MCF 10A (cell line): ENCODE results near the gene OR52N2. TPM values are rescaled to one million over a fixed set of nuclear protein-coding genes. Genes with fewer than 3 reads are reported as not detected.

Source experiments
- BruUV-seq: library from RNA; stranded (reverse); fragments of 400-500 nt; replicated peaks from 2 replicates; lab custom pipeline; 2021; lab: Mats Ljungman, UMichigan
- CTCF ChIA-PET: fragments of 300-600 bp; sonication (Branson Sonifier 250); formaldehyde crosslinking; extraction: SDS; loops from one replicate; lab custom pipeline; 2021; ENCODE audit warnings: antibody characterized with exemption, inconsistent platforms; lab: Yijun Ruan, JAX
- POLR2A ChIA-PET: fragments of 300-600, 350-650 bp; sonication (Branson Sonifier 250); formaldehyde crosslinking; extraction: SDS; loops from one replicate; lab custom pipeline; 2020; ENCODE audit warnings: antibody characterized with exemption, inconsistent platforms; lab: Yijun Ruan, JAX
- DNase-seq: peaks from one replicate; pipeline ENCODE4 v3.0.0-alpha.2; 2018; ENCODE audit not compliant: unreplicated experiment
- H3K27ac Mint-ChIP-seq: one replicate; pipeline ENCODE4 v1.8.0; 2022; ENCODE audit warnings: mild to moderate bottlenecking, low read depth, mixed read lengths; ENCODE audit not compliant: unreplicated experiment
- H3K27me3 Mint-ChIP-seq: one replicate; pipeline ENCODE4 v1.8.0; 2022; ENCODE audit warnings: mixed read lengths; ENCODE audit not compliant: insufficient read depth, unreplicated experiment
- H3K36me3 Mint-ChIP-seq: one replicate; pipeline ENCODE4 v1.8.0; 2022; ENCODE audit warnings: mild to moderate bottlenecking, moderate library complexity, mixed read lengths; ENCODE audit not compliant: insufficient read depth, unreplicated experiment
- H3K4me1 Mint-ChIP-seq: one replicate; pipeline ENCODE4 v1.8.0; 2022; ENCODE audit warnings: mixed read lengths; ENCODE audit not compliant: insufficient read depth, unreplicated experiment
- H3K4me3 Mint-ChIP-seq: one replicate; pipeline ENCODE4 v1.8.0; 2022; ENCODE audit warnings: mild to moderate bottlenecking, moderate library complexity, mixed read lengths; ENCODE audit not compliant: unreplicated experiment
- H3K9me3 Mint-ChIP-seq: one replicate; pipeline ENCODE4 v1.8.0; 2022; ENCODE audit warnings: mixed read lengths; ENCODE audit not compliant: unreplicated experiment
- intact Hi-C: fragments of 100-400 bp; cut with micrococcal nuclease; formaldehyde crosslinking; loops from 2 replicates; pipeline ENCODE4 v1.14.1; 2022
- total RNA-seq: library from RNA; stranded (reverse); gene quantifications from 2 replicates; pipeline ENCODE4 v1.2.3, GENCODE V29; 2022
- TF ChIP-seq, protein P1 (sequence below): fragments of 200-600 bp; IDR thresholded peaks from one replicate; pipeline ENCODE4 v1.8.0; 2022; ENCODE audit warnings: antibody characterized with exemption, mild to moderate bottlenecking; ENCODE audit not compliant: unreplicated experiment

The OR52N2 gene
- total RNA-seq, 1 experiment from 2014 or later: not detected

DNA sequence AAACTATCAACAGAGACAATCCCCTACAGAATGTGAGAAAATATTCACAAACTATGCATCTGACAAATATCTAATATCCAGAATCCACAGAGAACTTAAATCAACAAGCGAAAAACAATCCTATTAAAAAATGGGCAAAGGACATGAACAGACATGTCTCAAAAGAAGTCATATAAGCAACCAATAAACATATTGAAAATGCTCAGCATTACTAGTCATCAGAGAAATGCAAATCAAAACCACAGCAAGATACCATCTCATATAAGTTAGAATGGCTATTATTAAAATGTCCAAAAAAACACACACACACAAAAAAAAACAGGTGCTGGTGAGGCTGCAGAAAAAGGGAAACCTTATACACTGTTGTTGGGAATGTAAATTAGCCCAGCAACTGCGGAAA is 57.1 kb downstream of the OR52N2 start:
- ChIA-PET POLR2A (no interaction called here), CTCF (interaction anchor here (0.7 kb wide), 1 partner anchor 19 kb away, joined by 3 read pairs; no protein-coding TSS in a partner anchor)
- H3K4me1 Mint-ChIP-seq: no peaks in the 10 kb centered on the region
- TF ChIP-seq, protein P1, sequence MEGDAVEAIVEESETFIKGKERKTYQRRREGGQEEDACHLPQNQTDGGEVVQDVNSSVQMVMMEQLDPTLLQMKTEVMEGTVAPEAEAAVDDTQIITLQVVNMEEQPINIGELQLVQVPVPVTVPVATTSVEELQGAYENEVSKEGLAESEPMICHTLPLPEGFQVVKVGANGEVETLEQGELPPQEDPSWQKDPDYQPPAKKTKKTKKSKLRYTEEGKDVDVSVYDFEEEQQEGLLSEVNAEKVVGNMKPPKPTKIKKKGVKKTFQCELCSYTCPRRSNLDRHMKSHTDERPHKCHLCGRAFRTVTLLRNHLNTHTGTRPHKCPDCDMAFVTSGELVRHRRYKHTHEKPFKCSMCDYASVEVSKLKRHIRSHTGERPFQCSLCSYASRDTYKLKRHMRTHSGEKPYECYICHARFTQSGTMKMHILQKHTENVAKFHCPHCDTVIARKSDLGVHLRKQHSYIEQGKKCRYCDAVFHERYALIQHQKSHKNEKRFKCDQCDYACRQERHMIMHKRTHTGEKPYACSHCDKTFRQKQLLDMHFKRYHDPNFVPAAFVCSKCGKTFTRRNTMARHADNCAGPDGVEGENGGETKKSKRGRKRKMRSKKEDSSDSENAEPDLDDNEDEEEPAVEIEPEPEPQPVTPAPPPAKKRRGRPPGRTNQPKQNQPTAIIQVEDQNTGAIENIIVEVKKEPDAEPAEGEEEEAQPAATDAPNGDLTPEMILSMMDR: no peak
- H3K4me3 Mint-ChIP-seq: no peak overlapping the region
- H3K9me3 Mint-ChIP-seq: no peaks in the 10 kb centered on the region
- no peak for DNase-seq
- peaks cover 13% of the 10 kb centered on the region for H3K27me3 Mint-ChIP-seq
- H3K27ac Mint-ChIP-seq: no peak overlapping the region
- H3K36me3 Mint-ChIP-seq: no peaks in the 10 kb centered on the region
- intact Hi-C loops: no loop called here
- BruUV-seq: no TSS peak

Other genes starting within 250 kb of the OR52N2 start
- gene OR52B6, start 228.0 kb upstream of the OR52N2 start, total RNA-seq: not detected in 2 replicates
- gene TRIM6, start 212.3 kb upstream of the OR52N2 start, total RNA-seq: 0.74 and 0.75 TPM in 2 replicates
- gene TRIM34, start 183.9 kb upstream of the OR52N2 start, total RNA-seq: 0.96 and 2.1 TPM in 2 replicates
- gene TRIM5, start 123.8 kb upstream of the OR52N2 start, total RNA-seq: 27.9 and 28.6 TPM in 2 replicates
- 24.1 and 26.0 TPM in 2 replicates for gene TRIM22, start 119.1 kb upstream of the OR52N2 start, total RNA-seq
- gene OR56B1, start 72.5 kb upstream of the OR52N2 start, total RNA-seq: not detected in 2 replicates
- gene OR52N4, start 54.7 kb upstream of the OR52N2 start, total RNA-seq: not detected in 2 replicates
- not detected in 2 replicates for gene OR52N5, start 25.6 kb upstream of the OR52N2 start, total RNA-seq
- not detected in 2 replicates for gene OR52N1, start 17.7 kb upstream of the OR52N2 start, total RNA-seq
- not detected in 2 replicates for gene OR52E6, start 33.0 kb downstream of the OR52N2 start, total RNA-seq
- gene OR52E8, start 48.8 kb downstream of the OR52N2 start, total RNA-seq: not detected in 2 replicates
- gene OR52E4, start 71.7 kb downstream of the OR52N2 start, total RNA-seq: not detected in 2 replicates
- gene OR52E5, start 84.3 kb downstream of the OR52N2 start, total RNA-seq: not detected in 2 replicates
- gene OR56A3, start 133.3 kb downstream of the OR52N2 start, total RNA-seq: not detected in 2 replicates
- not detected in 2 replicates for gene OR56A5, start 159.6 kb downstream of the OR52N2 start, total RNA-seq
- not detected in 2 replicates for gene OR52L1, start 178.1 kb downstream of the OR52N2 start, total RNA-seq
- not detected in 2 replicates for gene OR56A4, start 198.0 kb downstream of the OR52N2 start, total RNA-seq
- gene OR56A1, start 221.8 kb downstream of the OR52N2 start, total RNA-seq: not detected in 2 replicates